HEK293 (cell line): ENCODE measurements around the gene LIG3.

ENCODE experiments used
- CTCF ChIA-PET: fragments of 350-600 bp; formaldehyde crosslinking; extraction: SDS; loops from one replicate; lab custom pipeline; 2021; ENCODE audit warnings: antibody characterized with exemption; lab: Yijun Ruan, JAX
- POLR2A ChIA-PET: fragments of 300-600 bp; formaldehyde crosslinking; extraction: SDS; loops from one replicate; lab custom pipeline; 2020; ENCODE audit warnings: antibody characterized with exemption, inconsistent platforms; lab: Yijun Ruan, JAX
- H3K27ac ChIP-seq: fragments of 200-500 bp; sonication (Bioruptor generic); 2 replicates; pipeline ENCODE4 v1.5.1; 2014; ENCODE audit warnings: low read depth, low read length, control low read depth, inconsistent platforms; ENCODE audit errors: extremely low read depth
- H3K36me3 ChIP-seq, 2 experiments: fragments of 200-500 bp in 1 of 2; sonication (Bioruptor generic) in 1 of 2; 1 replicate in 1 of 2; 2 replicates in 1 of 2; pipeline ENCODE4 v1.5.1; 2014 to 2017; ENCODE audit warnings: inconsistent platforms in 2 of 2, low read length in 2 of 2; ENCODE audit not compliant: control insufficient read depth in 2 of 2, insufficient read depth in 1 of 2
- H3K4me1 ChIP-seq: fragments of 200-500 bp; sonication (Bioruptor generic); 2 replicates; pipeline ENCODE4 v1.5.1; 2014; ENCODE audit warnings: mild to moderate bottlenecking, low read length, inconsistent platforms; ENCODE audit not compliant: control insufficient read depth, insufficient read depth
- H3K4me3 ChIP-seq: 2 replicates; pipeline ENCODE4 v1.5.1; 2011; ENCODE audit warnings: low read depth, mild to moderate bottlenecking, control low read depth, low read length, moderate library complexity
- H3K9me3 ChIP-seq: fragments of 200-500 bp; sonication (Bioruptor generic); 2 replicates; pipeline ENCODE4 v1.5.1; 2014; ENCODE audit warnings: low read depth, low read length, inconsistent platforms; ENCODE audit not compliant: control insufficient read depth, insufficient read depth
- EGR2 ChIP-seq: fragments of 450-650 bp; formaldehyde crosslinking; IDR thresholded peaks from 2 replicates; pipeline ENCODE4 v1.5.1; 2016; ENCODE audit warnings: low read depth, missing biosample characterization, missing genetic modification characterization
- GLI2 ChIP-seq: fragments of 450-650 bp; formaldehyde crosslinking; IDR thresholded peaks from 2 replicates; pipeline ENCODE4; 2017; ENCODE audit warnings: missing biosample characterization, missing genetic modification characterization, low read depth, borderline replicate concordance
- KLF1 ChIP-seq: fragments of 450-650 bp; formaldehyde crosslinking; IDR thresholded peaks from 2 replicates; pipeline ENCODE4 v1.5.1; 2016; ENCODE audit warnings: missing biosample characterization, missing genetic modification characterization
- KLF8 ChIP-seq: fragments of 450-650 bp; formaldehyde crosslinking; IDR thresholded peaks from 2 replicates; pipeline ENCODE4 v1.5.1; 2016; ENCODE audit warnings: missing biosample characterization, missing genetic modification characterization
- ZIC2 ChIP-seq: fragments of 450-650 bp; formaldehyde crosslinking; IDR thresholded peaks from 2 replicates; pipeline ENCODE4 v1.5.1; 2016; ENCODE audit warnings: missing biosample characterization, missing genetic modification characterization
- ZNF138 ChIP-seq: fragments of 450-650 bp; formaldehyde crosslinking; IDR thresholded peaks from 2 replicates; pipeline ENCODE4 v1.5.1; 2016; ENCODE audit warnings: missing biosample characterization, missing genetic modification characterization, borderline replicate concordance
- ZNF184 ChIP-seq: fragments of 450-650 bp; IDR thresholded peaks from 2 replicates; pipeline ENCODE4 v1.5.1; 2018; ENCODE audit warnings: missing biosample characterization, mild to moderate bottlenecking, missing genetic modification characterization
- ZNF302 ChIP-seq: fragments of 450-650 bp; formaldehyde crosslinking; IDR thresholded peaks from 2 replicates; pipeline ENCODE4 v1.5.1; 2016; ENCODE audit warnings: missing biosample characterization, missing genetic modification characterization, low read depth
- ZNF341 ChIP-seq: fragments of 450-650 bp; formaldehyde crosslinking; IDR thresholded peaks from 2 replicates; pipeline ENCODE4; 2016; ENCODE audit warnings: low read depth, missing biosample characterization, missing genetic modification characterization
- ZNF354C ChIP-seq: fragments of 450-650 bp; formaldehyde crosslinking; IDR thresholded peaks from 2 replicates; pipeline ENCODE4 v1.5.1; 2016; ENCODE audit warnings: missing biosample characterization, missing genetic modification characterization, low read depth, borderline replicate concordance
- ZNF423 ChIP-seq: fragments of 450-650 bp; formaldehyde crosslinking; IDR thresholded peaks from 2 replicates; pipeline ENCODE4 v1.5.1; 2016; ENCODE audit warnings: missing biosample characterization, missing genetic modification characterization
- ZNF514 ChIP-seq: fragments of 450-650 bp; formaldehyde crosslinking; IDR thresholded peaks from 2 replicates; pipeline ENCODE4 v1.5.1; 2016; ENCODE audit warnings: missing biosample characterization, missing genetic modification characterization
- ZNF548 ChIP-seq: fragments of 450-650 bp; formaldehyde crosslinking; IDR thresholded peaks from 2 replicates; pipeline ENCODE4 v1.5.1; 2016; ENCODE audit warnings: missing biosample characterization, missing genetic modification characterization
- ZNF610 ChIP-seq: fragments of 450-650 bp; formaldehyde crosslinking; IDR thresholded peaks from 2 replicates; pipeline ENCODE4 v1.5.1; 2016; ENCODE audit warnings: missing biosample characterization, missing genetic modification characterization, borderline replicate concordance
- ZNF621 ChIP-seq: fragments of 450-650 bp; formaldehyde crosslinking; IDR thresholded peaks from 2 replicates; pipeline ENCODE4 v1.5.1; 2017; ENCODE audit warnings: missing biosample characterization, missing genetic modification characterization
- ZNF623 ChIP-seq: fragments of 450-650 bp; formaldehyde crosslinking; IDR thresholded peaks from 2 replicates; pipeline ENCODE4 v1.5.1; 2016; ENCODE audit warnings: missing biosample characterization, missing genetic modification characterization
- ZNF747 ChIP-seq: fragments of 450-650 bp; formaldehyde crosslinking; IDR thresholded peaks from 2 replicates; pipeline ENCODE4 v1.5.1; 2016; ENCODE audit warnings: missing biosample characterization, missing genetic modification characterization
- TF ChIP-seq, protein P1 (sequence below): fragments of 450-650 bp; formaldehyde crosslinking; IDR thresholded peaks from 2 replicates; pipeline ENCODE4 v1.5.1; 2016; ENCODE audit warnings: missing biosample characterization, missing genetic modification characterization, borderline replicate concordance
- TF ChIP-seq, protein P2 (sequence below): fragments of 450-650 bp; formaldehyde crosslinking; IDR thresholded peaks from 2 replicates; pipeline ENCODE4 v1.5.1; 2016; ENCODE audit warnings: missing biosample characterization, missing genetic modification characterization
- TF ChIP-seq, protein P3 (sequence below): fragments of 450-650 bp; IDR thresholded peaks from 2 replicates; pipeline ENCODE4 v1.5.1; 2018; ENCODE audit warnings: missing biosample characterization, mild to moderate bottlenecking, missing genetic modification characterization
- TF ChIP-seq, protein P4 (sequence below): fragments of 450-650 bp; formaldehyde crosslinking; IDR thresholded peaks from 2 replicates; pipeline ENCODE4 v1.5.1; 2016; ENCODE audit warnings: missing biosample characterization, missing genetic modification characterization

LIG3 gene

DNA sequence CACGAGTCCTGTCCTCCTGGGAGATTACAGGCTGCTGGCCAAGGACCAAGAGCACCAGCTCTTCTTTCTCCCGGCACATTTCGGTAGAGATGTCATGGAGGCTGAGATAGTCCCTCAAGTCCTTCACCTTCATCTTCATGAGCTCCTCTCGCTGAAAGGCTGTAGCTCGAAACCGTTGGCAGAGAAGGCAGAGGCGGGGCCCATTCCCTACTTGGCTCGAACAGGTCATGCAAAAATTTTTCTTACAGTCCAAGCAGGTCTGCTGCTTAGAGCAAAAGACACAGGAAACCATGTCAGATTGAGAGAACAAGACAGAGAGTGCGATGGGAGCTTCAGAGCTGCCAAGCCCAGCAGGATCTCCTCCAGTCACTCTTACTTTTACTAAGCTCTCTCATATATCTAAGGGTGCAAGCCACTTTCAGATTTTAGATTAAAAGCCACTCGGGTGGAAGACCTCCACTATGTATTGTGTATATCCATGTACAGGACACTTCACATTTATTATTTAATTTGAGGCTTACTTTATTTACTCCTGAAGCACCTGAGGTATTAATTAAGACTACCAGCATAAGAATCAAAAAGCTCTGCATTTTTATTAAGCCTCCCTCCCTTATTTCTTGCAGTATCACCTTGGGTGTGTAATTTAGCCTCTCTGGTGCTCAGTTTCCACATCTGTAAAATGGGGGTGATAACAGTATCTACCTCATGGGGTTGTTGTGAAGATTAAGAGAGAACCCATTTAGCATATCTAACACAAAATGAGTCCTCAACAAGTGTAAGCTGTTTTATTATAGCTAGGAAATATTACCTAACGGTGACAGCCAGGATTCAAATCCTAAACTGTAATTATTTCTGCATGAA is 41.4 kb downstream of the LIG3 start:
- ChIA-PET POLR2A (interaction anchor here (1.2 kb wide), 1 partner anchor 61 kb away, joined by 3 read pairs; the partner anchor contains the start of genes CCT6B and ZNF830), CTCF (interaction anchor here (0.5 to 2.3 kb wide), 5 partner anchors 10 to 98 kb away, joined by 3 to 7 read pairs (median 3); partner anchors contain the start of gene RAD51D)
- Histone ChIP-seq H3K36me3 (peaks cover 0 to 47% of the 10 kb centered on the region in 2 experiments; a peak in 1 of 3 replicates), H3K9me3 (no peaks in the 10 kb centered on the region), H3K27ac (no peak overlapping the region), H3K4me1 (no peaks in the 10 kb centered on the region), H3K4me3 (no peak overlapping the region)
- TF ChIP-seq KLF8 (tag by site-specific recombination) (no peak), EGR2 (tag by site-specific recombination) (no peak), ZNF621 (no peak), ZNF184 (tag by site-specific recombination) (no peak)

DNA sequence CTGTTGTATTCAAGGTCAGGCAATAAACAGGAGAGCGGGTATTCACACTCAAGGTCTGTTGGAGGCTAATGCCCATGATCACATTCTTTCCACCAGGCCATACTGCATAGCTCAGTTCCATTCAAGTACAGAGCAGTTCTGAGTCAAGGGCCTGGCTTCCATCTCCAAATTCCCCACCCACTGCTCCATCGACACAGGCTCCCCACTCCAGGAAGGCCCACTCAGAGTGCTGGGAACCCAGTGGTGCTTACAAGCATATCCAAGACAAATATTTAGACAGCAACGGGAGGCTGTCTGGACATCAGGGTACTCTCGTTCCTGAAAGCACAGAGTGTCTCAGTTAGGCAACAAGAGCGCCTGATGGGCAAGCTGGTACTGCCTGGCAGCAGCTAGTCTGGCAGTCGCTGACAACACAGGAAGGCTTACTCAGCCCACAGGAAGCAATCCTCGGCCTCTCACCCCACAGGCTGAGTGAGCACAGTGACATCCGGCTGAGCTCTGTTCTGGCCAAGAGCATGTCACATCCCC is 42.3 kb downstream of the LIG3 start:
- Histone ChIP-seq H3K4me3 (no peak overlapping the region), H3K4me1 (no peaks in the 10 kb centered on the region), H3K9me3 (no peaks in the 10 kb centered on the region), H3K27ac (no peak overlapping the region), H3K36me3 (peaks cover 0 to 39% of the 10 kb centered on the region in 2 experiments; a peak in 1 of 3 replicates)
- TF ChIP-seq ZIC2 (tag by site-specific recombination) (peak; percentile 93), ZNF354C (tag by site-specific recombination) (no peak)
- TF ChIP-seq, protein P1, sequence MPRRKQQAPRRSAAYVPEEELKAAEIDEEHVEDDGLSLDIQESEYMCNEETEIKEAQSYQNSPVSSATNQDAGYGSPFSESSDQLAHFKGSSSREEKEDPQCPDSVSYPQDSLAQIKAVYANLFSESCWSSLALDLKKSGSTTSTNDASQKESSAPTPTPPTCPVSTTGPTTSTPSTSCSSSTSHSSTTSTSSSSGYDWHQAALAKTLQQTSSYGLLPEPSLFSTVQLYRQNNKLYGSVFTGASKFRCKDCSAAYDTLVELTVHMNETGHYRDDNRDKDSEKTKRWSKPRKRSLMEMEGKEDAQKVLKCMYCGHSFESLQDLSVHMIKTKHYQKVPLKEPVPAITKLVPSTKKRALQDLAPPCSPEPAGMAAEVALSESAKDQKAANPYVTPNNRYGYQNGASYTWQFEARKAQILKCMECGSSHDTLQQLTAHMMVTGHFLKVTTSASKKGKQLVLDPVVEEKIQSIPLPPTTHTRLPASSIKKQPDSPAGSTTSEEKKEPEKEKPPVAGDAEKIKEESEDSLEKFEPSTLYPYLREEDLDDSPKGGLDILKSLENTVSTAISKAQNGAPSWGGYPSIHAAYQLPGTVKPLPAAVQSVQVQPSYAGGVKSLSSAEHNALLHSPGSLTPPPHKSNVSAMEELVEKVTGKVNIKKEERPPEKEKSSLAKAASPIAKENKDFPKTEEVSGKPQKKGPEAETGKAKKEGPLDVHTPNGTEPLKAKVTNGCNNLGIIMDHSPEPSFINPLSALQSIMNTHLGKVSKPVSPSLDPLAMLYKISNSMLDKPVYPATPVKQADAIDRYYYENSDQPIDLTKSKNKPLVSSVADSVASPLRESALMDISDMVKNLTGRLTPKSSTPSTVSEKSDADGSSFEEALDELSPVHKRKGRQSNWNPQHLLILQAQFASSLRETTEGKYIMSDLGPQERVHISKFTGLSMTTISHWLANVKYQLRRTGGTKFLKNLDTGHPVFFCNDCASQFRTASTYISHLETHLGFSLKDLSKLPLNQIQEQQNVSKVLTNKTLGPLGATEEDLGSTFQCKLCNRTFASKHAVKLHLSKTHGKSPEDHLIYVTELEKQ, result no peak
- ChIA-PET CTCF (interaction anchor here (1.1 to 2.3 kb wide), 3 partner anchors 11 to 97 kb away, joined by 3 to 7 read pairs (median 3); partner anchors contain the start of gene RAD51D), POLR2A (interaction anchor here (0.7 kb wide), 2 partner anchors 13 to 41 kb away, joined by 3 to 4 read pairs; partner anchors contain the start of gene RFFL)

DNA sequence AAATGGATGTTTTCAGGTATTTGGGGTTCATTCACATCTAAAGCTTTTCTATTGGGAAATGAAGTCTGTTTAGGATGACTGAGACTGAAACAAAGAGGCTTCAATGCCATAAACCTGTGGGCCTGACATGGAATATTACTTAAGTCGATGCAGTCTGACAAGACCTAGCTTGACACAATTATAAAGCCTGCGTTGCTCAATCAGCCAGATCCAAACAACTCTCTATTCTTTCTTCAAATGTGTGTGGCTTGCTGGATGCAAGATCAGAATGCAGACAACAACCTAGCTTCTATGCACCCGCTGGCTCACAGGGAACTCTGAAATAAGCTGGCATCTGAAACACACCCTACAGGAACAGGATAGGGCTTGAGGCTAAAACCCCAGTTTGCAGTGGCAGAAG is 43.2 kb downstream of the LIG3 start:
- H3K4me3 ChIP-seq, result no peak overlapping the region
- POLR2A ChIA-PET, result interaction anchor here (0.7 kb wide), 1 partner anchor 40 kb away, joined by 4 read pairs; the partner anchor contains the start of gene RFFL

DNA sequence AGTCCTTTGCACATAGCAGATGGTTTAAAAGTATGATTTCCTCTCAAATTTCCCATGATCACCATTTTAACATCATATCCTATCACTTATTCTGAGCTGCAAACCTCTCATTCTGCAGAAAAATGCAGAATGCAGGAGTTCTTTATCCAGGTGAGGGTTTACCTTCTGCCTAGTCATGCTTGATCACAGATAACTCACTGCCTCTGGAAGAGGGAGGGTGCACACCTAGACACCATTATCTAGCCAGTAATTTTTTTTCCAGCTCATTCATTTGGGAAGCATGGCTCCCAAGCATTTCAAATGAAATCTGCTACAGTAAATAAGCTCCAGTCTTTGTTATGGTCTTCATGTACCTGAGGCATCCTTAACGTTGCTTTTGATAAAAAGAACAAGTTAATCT is 45.2 kb downstream of the LIG3 start:
- CTCF ChIA-PET, result no interaction called here
- TF ChIP-seq KLF8 (tag by site-specific recombination), result no peak
- TF ChIP-seq, protein P2, sequence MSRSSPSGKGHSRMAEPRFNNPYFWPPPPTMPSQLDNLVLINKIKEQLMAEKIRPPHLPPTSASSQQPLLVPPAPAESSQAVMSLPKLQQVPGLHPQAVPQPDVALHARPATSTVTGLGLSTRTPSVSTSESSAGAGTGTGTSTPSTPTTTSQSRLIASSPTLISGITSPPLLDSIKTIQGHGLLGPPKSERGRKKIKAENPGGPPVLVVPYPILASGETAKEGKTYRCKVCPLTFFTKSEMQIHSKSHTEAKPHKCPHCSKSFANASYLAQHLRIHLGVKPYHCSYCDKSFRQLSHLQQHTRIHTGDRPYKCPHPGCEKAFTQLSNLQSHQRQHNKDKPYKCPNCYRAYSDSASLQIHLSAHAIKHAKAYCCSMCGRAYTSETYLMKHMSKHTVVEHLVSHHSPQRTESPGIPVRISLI (tag by site-specific recombination), result no peak
- no peak for TF ChIP-seq ZNF623 (tag by site-specific recombination)
- TF ChIP-seq, protein P3, sequence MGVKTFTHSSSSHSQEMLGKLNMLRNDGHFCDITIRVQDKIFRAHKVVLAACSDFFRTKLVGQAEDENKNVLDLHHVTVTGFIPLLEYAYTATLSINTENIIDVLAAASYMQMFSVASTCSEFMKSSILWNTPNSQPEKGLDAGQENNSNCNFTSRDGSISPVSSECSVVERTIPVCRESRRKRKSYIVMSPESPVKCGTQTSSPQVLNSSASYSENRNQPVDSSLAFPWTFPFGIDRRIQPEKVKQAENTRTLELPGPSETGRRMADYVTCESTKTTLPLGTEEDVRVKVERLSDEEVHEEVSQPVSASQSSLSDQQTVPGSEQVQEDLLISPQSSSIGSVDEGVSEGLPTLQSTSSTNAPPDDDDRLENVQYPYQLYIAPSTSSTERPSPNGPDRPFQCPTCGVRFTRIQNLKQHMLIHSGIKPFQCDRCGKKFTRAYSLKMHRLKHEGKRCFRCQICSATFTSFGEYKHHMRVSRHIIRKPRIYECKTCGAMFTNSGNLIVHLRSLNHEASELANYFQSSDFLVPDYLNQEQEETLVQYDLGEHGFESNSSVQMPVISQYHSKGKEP (tag by site-specific recombination), result no peak
- no peak for TF ChIP-seq ZNF514 (tag by site-specific recombination)
- TF ChIP-seq, protein P4, sequence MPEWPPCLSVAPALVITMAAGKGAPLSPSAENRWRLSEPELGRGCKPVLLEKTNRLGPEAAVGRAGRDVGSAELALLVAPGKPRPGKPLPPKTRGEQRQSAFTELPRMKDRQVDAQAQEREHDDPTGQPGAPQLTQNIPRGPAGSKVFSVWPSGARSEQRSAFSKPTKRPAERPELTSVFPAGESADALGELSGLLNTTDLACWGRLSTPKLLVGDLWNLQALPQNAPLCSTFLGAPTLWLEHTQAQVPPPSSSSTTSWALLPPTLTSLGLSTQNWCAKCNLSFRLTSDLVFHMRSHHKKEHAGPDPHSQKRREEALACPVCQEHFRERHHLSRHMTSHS (tag by site-specific recombination), result no peak
- no peak for TF ChIP-seq ZNF610 (tag by site-specific recombination)

More for the DNA sequence above, 43.2 kb downstream of the LIG3 start:
- TF ChIP-seq ZNF354C (tag by site-specific recombination), result no peak
- TF ChIP-seq ZNF423 (tag by site-specific recombination), result no peak
- TF ChIP-seq GLI2 (tag by site-specific recombination), result no peak
- no peak for TF ChIP-seq ZNF302 (tag by site-specific recombination)
- TF ChIP-seq ZNF548 (tag by site-specific recombination), result no peak
- TF ChIP-seq ZNF138 (tag by site-specific recombination), result no peak
- TF ChIP-seq KLF1 (tag by site-specific recombination), result no peak
- no peak for TF ChIP-seq ZNF341 (tag by site-specific recombination)
- no peak for TF ChIP-seq ZNF747 (tag by site-specific recombination)
- H3K36me3 ChIP-seq, result peaks cover 0 to 37% of the 10 kb centered on the region in 2 experiments; a peak in 1 of 3 replicates
- no peak overlapping the region for H3K27ac ChIP-seq
- H3K9me3 ChIP-seq, result no peaks in the 10 kb centered on the region
- no peaks in the 10 kb centered on the region for H3K4me1 ChIP-seq
- CTCF ChIA-PET, result interaction anchor here (0.6 to 2.3 kb wide), 3 partner anchors 11 to 429 kb away, joined by 3 to 7 read pairs (median 4); no protein-coding TSS in a partner anchor

More for the DNA sequence above, 45.2 kb downstream of the LIG3 start:
- no peak overlapping the region for H3K4me3 ChIP-seq
- peaks cover 0 to 28% of the 10 kb centered on the region in 2 experiments; a peak in 1 of 3 replicates for H3K36me3 ChIP-seq
- no peaks in the 10 kb centered on the region for H3K4me1 ChIP-seq
- H3K27ac ChIP-seq, result no peak overlapping the region
- H3K9me3 ChIP-seq, result no peaks in the 10 kb centered on the region
- POLR2A ChIA-PET, result interaction anchor here (0.6 kb wide), 1 partner anchor 14 kb away, joined by 4 read pairs; no protein-coding TSS in a partner anchor
